Astrocyte of the spinal cord (primary cell): Measurements from ENCODE around the gene SSBP3.

Experiments
- DNase-seq: peaks from one replicate; pipeline ENCODE4 v3.0.0; 2011; ENCODE audit warnings: low read depth, low spot score
- H3K4me3 ChIP-seq: 2 replicates; pipeline ENCODE4 v1.5.1; 2011; ENCODE audit warnings: low read depth, mild to moderate bottlenecking, low read length, moderate library complexity
- in situ Hi-C: cut with HindIII; loops from 2 replicates; pipeline ENCODE4 v1.10.0; 2017; ENCODE audit warnings: low sequenced_read_pairs
- TF ChIP-seq, protein P1 (sequence below): IDR thresholded peaks from 2 replicates; pipeline ENCODE4 v1.5.1; 2012; ENCODE audit warnings: low read depth, mild to moderate bottlenecking, low read length, inconsistent platforms

The SSBP3 gene

DNA sequence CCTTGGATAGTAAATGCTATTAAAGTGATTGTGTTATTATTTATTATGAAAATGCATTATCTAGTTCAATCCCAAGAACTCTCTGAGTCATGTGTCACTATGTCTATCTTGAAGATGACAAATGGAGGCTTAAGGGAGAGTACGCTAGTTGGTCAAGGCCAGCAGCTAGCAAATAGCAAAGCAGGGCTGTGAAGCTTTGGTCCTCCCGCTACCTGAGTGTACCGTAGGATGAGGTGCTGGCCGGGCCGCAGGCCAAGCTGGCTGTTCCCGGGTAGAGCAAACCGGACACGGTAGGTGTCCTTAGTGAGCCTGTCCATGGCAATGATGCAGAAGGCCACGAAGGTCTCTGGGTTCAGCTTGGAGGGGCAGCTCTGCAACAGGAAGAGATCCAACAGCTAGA lies 215.7 kb downstream of the SSBP3 start:
- in situ Hi-C loops: no loop called here

DNA sequence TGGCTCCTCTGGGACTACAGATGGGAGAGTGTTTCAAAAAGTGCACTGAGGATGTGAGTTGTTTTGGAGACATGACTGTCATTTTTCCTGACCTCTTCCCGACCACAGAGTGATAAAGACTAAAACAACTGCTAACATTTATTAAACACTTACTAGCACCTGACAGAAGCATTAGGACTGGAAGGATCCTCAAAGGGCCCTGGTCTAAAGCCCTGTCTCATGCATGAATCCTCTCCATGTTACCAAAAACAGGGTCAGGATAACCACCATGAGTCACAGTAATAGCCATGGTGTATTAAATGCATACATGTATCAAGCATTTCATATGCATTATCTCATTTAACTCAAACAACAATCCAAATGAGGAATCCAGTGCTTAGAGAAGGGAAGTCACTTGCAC lies 217.9 kb downstream of the SSBP3 start:
- TF ChIP-seq, protein P1, sequence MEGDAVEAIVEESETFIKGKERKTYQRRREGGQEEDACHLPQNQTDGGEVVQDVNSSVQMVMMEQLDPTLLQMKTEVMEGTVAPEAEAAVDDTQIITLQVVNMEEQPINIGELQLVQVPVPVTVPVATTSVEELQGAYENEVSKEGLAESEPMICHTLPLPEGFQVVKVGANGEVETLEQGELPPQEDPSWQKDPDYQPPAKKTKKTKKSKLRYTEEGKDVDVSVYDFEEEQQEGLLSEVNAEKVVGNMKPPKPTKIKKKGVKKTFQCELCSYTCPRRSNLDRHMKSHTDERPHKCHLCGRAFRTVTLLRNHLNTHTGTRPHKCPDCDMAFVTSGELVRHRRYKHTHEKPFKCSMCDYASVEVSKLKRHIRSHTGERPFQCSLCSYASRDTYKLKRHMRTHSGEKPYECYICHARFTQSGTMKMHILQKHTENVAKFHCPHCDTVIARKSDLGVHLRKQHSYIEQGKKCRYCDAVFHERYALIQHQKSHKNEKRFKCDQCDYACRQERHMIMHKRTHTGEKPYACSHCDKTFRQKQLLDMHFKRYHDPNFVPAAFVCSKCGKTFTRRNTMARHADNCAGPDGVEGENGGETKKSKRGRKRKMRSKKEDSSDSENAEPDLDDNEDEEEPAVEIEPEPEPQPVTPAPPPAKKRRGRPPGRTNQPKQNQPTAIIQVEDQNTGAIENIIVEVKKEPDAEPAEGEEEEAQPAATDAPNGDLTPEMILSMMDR: no peak
- H3K4me3 ChIP-seq: no peak overlapping the region
- in situ Hi-C loops: no loop called here
- no peak for DNase-seq

More for the DNA sequence above, 215.7 kb downstream of the SSBP3 start:
- no peak overlapping the region for H3K4me3 ChIP-seq
- TF ChIP-seq, protein P1: no peak
- no peak for DNase-seq

DNA sequence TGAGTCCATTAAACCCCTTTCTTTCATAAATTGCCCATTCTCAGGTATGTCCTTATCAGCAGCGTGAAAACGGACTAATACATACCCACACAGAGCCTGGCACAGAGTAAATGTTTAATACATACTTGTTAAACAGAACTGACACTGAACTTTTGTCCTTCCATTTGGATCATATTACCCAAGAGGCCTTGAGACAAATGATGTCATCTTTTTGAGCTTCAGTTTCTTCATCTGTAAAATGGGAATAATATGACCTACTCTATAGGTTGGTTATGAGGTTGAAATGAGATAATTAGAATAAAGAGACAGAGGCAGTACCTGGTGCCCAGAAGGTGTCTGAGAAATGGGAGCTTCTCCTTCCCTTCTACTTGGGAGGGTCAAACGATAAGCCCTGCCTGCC lies 220.1 kb downstream of the SSBP3 start:
- TF ChIP-seq, protein P1: no peak
- H3K4me3 ChIP-seq: no peak overlapping the region
- DNase-seq: no peak
- in situ Hi-C loops: no loop called here

DNA sequence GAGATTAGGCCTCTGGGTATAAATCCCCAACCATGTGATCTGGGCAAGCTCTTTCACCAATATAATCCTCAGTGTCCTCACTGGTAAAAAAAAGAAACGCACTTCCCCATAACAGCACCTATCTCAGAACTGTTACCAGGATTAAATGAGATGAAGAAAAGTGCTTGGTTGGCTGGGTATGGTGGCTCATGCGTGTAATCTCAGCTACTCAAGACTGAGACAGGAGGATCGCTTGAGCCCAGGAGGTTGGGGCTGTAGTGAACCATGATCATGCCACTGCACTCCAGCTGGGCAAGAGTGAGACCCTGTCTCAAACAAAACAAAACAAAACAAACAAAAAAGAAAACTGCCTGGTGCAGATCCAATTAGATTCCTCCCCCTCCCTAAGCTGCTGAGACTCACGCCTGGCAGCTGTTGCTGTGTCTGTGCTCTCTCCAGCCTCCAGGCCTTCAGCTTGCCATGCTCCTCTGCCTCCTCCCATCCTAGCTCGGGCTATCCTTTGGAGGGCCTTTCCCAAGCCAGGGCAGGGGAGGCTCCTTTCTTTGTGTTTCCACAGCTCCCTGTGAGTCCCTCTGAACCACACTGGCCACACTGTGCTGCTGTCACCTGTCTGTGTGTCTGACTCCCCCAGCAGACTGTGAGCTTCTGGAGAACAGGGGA lies 225.4 kb downstream of the SSBP3 start:
- DNase-seq: no peak
- TF ChIP-seq, protein P1: no peak
- in situ Hi-C loops: no loop called here
- H3K4me3 ChIP-seq: no peak overlapping the region

DNA sequence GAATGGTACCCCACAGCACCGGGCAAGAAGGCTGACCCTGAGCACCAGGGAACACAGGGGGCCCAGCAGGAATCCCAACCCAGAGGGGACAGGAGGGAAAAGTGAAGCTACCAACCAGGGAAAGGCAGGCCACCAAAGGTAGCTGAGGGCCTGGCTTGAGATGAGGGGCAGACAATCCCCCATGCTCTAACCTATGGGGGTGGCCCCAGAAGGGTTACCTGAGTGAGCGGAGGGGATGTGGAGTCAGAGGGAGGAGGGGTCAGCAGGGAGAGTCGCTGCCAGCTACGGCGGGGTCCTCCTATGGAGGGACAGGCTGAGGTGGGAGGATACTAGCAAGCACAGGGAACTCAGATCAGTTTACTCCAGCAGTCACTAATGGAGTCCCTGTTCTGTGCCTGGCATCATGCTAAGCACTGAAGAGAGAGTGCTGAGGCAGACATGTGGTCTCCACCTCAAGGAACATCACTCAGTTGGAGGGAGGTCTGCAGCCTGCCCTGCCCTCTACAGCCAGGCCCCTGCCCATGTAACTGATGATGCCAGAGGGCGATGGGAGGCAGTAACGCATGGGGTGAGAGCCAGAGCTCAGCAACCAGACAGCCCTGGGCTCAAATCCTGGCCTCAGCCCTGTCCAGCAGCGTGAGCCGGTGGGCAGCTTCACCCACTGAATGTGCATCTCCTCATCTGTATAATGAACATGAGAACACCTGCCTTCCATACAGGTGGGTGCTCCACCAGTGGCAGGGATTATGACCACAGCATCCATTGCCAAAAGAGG lies 227.7 kb downstream of the SSBP3 start:
- TF ChIP-seq, protein P1: no peak
- no peak for DNase-seq
- in situ Hi-C loops: no loop called here
- no peak overlapping the region for H3K4me3 ChIP-seq

DNA sequence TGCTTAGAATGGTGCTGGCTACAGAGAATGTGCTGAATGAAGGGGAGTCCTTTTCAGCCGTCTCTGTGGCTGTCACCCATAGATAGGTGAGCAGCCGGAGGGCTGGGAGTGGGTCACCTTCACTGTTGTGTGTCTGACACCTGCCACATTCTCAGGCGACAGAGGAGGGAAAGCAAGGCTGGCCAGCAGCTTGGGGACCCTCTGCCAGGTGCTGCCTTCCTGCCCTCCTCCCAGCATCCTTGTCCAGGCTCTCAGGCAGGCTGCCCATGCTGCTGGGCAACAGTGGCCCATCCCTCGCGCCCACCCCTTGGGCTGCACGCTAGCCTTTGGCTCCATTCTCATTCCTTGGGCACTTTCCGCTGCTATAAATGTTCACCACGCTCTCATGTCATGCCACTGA lies 228.5 kb downstream of the SSBP3 start:
- no peak for DNase-seq
- H3K4me3 ChIP-seq: no peak overlapping the region
- TF ChIP-seq, protein P1: no peak
- in situ Hi-C loops: no loop called here
